HG03378 (cell line): ENCODE results near the gene ZIK1.

Experiments
- ATAC-seq: cut with Tn5 transposase; IDR thresholded peaks from one replicate; pipeline ENCODE4 v1.9.1; 2021; ENCODE audit warnings: mild to moderate bottlenecking, moderate library complexity; ENCODE audit not compliant: unreplicated experiment

The ZIK1 gene

DNA sequence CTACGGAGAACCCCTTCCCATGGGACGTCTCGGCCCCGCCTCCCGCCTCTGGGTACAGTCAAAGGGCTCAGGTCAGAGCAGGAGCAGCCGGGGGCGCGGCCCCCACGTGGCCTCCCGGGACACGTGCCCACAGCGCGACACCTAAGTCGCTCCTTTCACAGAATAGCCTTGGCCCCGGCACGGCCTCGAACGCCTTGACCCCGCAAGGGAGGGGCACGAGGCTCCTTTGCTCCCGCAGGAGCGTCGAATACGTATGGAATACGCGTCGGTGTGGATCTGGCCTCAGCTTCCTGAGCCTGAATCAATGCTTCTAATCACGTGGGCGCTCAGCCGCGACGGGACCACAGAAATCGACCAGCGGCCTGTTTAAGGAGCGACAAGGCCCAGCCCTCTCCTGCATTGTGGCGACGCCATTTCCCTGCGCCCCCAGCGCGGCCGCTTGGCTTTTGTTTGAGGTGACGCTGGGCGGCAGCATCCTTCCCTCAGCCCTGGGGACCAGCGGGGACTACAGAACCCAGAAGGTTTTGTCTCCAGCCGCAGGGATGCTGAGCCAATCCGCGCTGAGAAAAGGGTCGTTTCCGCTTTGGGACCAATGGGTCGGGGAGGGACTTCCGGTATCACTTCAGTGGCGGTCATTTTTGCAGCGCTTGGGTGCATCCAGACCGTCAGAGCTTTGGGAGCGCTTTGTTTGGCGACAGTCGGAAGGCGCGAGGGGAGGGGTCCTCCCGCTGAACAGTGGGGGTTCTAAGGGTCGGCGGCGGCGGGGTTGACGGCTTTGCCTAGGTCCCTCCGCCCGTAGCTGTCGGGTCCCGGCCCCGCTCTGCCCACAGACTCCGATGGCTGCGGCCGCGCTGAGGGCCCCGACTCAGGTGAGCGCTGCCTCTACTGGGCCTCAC lies at the start of gene ZIK1:
ZIK1 (plus strand) TSS at position 625 of the 896 bp plus-strand sequence; CDS start at position 837, 212 bp downstream.
- ATAC-seq: peak; percentile 70

DNA sequence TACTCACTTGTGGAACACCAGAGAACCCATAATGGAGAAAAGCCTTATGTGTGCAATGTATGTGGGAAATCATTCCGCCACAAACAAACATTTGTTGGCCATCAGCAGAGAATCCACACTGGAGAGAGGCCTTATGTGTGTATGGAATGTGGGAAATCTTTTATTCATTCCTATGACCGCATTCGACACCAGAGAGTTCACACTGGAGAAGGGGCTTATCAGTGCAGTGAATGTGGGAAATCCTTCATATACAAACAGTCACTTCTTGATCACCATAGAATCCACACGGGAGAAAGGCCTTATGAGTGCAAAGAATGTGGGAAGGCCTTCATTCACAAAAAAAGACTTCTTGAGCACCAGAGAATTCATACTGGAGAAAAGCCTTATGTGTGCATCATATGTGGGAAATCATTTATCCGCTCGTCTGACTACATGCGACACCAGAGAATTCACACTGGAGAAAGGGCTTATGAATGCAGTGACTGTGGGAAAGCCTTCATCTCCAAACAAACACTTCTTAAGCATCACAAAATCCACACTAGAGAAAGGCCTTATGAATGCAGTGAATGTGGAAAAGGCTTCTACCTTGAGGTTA lies 45.9 kb upstream of the ZIK1 start:
- no peak for ATAC-seq

DNA sequence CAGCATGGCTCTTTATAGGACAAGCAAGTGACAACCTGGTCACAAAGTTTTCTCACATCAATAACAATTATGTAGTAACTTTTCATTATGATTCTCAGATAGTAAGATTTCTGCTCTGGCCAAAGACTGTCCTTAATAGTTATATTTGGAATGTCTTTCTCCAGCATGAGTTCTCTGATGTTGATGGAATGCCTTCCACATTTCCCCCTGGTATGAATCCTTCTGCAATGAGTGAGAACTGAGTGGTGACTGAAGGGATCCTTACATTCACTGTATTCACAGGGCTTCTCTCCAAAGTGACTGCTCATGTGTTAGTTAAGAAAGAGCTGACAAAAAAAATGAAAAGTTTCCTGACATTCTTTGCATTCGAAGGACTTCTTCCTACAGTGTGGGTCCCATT lies 37.4 kb upstream of the ZIK1 start:
- ATAC-seq: no peak

GRCh38 chr19:57552432-57552831 lies 31.5 kb upstream of the ZIK1 start:
- ATAC-seq: no peak

- ATAC-seq: no peak
These were observed 26.3 kb upstream of the ZIK1 start for GRCh38 chr19:57557659-57558058.

- no peak for ATAC-seq
These were observed 25.4 kb upstream of the ZIK1 start for GRCh38 chr19:57558525-57558924.

DNA sequence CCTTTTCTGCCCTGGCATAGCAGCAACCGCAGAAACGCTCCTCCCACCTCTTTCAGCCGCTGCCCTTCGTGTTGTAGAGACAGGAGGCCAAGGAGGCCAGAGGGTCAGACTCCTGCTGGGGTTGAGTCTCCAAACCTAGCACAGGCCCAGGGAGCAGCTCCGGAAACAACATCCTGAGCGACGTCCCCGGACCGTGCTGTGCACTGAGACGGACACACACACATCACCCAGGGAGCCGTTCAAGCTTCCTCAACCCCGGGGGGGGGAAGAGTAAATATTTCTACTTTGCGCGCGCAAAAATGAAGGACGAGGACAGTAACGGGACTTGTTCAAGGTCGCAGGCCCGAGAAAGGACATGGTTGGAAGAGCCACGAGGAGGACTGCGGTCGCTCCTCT lies 24.9 kb upstream of the ZIK1 start:
- ATAC-seq: no peak

DNA sequence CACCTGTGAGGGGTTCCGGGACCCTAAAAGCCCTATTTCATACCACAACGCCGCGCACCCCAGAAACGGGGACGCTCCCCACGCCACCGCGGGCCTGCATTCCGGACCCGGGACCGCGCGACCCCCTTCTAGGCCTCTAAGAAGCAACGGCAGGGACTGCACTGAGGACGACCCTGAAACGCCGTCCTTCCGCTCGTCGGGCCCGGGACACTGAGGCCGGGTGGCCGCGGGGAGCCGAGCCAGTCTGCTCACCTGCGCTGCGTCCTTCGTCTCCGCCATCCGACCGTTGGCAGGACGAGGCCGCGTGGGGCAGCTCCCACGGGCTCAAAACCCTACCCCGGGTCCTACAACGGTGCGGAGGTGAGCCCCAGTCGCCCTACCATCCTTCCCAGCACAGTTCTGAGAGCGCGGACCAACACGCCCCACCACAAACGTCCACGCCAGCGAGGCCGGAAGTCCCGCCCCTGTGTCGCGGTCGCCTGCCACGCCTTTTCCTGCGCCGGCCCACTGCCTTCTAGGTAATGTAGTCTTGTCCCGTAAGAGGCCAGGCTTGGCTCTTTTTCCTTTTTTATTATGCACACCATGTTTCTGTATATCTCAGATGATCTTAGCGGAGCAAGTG lies 24.4 kb upstream of the ZIK1 start, which contains the start of gene ZNF550:
ZNF550 (minus strand) TSS at position 460 of the 622 bp plus-strand sequence; CDS start at position 279, 181 bp downstream.
- ATAC-seq: peak; percentile 81

GRCh38 chr19:57560049-57560491 lies 23.9 kb upstream of the ZIK1 start:
- ATAC-seq: no peak

DNA sequence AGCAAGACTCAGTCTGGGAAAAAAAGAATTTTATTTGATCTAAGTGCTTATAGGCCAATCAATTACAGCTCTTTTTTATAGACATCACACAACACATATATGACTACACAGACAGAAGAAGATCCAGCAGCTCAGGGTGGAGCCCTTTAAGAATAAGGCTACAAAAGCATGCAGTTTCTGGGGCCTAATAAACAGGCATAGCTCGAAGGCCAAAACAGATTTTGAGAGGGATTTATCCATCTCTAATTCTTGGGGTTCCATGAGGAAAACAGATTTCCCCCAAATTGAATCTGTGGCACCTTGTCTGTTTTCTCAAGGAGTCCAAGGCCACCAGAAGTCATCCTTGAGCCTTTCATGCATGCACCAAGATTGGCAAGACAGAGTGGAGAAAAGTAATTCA lies 20.4 kb upstream of the ZIK1 start:
- ATAC-seq: no peak

GRCh38 chr19:57566396-57567265 lies 17.3 kb upstream of the ZIK1 start:
- ATAC-seq: no peak

GRCh38 chr19:57570707-57571106 lies 13.2 kb upstream of the ZIK1 start:
- ATAC-seq: no peak

DNA sequence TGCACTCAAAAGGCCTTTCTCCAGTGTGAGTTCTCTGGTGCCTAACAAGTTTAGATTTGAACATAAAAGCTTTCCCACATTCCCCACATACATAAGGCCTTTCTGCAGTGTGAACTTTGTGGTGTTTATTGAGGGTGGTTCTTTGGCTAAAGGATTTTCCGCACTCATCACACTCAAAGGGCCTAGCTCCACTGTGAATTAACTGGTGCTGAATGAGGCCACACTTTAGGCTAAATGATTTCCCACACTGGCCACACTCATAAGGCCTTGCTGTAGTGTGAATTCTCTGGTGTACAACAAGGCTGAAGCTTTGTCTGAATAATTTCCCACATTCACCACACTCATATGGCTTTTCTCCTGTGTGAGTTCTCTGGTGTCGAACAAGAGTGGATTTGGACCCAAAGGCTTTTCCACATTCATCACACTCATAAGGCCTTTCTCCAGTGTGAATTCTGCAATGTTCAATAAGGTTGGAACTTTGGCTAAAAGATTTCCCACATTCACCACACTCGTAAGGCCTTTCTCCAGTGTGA lies 11.5 kb upstream of the ZIK1 start:
- no peak for ATAC-seq

GRCh38 chr19:57576661-57577060 lies 7.3 kb upstream of the ZIK1 start:
- ATAC-seq: no peak

- peak; percentile 94 for ATAC-seq
These were observed 5.3 kb upstream of the ZIK1 start, which contains the start of gene ZNF416 for GRCh38 chr19:57578487-57579205. ZNF416 (minus strand) TSS chr19:57578911; CDS start chr19:57578704, 207 bp downstream.

- ATAC-seq: no peak
These were observed 833 bp upstream of the ZIK1 start for GRCh38 chr19:57583104-57583520.

GRCh38 chr19:57587529-57587928 lies 3.6 kb downstream of the ZIK1 start:
- ATAC-seq: no peak

DNA sequence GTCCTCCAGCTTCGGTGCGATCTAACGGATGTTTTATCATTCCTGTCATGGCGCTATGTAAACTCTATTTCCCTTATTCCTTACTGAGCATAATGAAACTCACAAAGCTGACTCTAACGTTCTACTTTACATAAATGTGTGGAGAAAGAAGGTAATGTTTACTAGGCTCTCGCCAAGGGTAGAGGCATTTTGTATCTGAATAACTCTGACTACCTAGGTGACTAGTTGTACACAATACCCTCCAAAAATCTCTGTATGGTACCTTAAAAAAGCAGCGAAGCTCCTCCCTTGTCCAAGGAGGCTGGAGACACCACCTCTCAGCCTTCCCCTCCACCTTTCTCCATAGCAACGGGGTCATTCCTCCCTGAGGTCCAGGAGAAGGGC lies 15.4 kb downstream of the ZIK1 start:
- ATAC-seq: no peak

GRCh38 chr19:57599761-57600383 lies 15.9 kb downstream of the ZIK1 start, which contains the start of gene ZNF530:
ZNF530 (plus strand) TSS chr19:57599885; CDS start chr19:57604346, 4,461 bp downstream.
- ATAC-seq: peak; percentile 85
